Esophagus muscularis mucosa (tissue), 4 donors: ENCODE measurements around the gene HOXD1.

Experiments
- EP300 ChIP-seq: sonication (generic); formaldehyde crosslinking; IDR thresholded peaks from one replicate; pipeline ENCODE4 v1.6.1; 2017; ENCODE audit warnings: antibody characterized with exemption
- POLR2A ChIP-seq: fragments of 450-650 bp; IDR thresholded peaks from one replicate; pipeline ENCODE4 v1.6.1; 2017; ENCODE audit warnings: antibody characterized with exemption, moderate library complexity, mild to moderate bottlenecking, low read depth
- POLR2AphosphoS5 ChIP-seq, 2 donors: sonication (generic); formaldehyde crosslinking; IDR thresholded peaks; one replicate each; pipeline ENCODE4 v1.6.1; 2017; ENCODE audit warnings: antibody characterized with exemption in 2 of 2
- TF ChIP-seq, protein P1 (sequence below), 3 experiments: fragments of 200-600 bp in 2 of 3; fragments of 450-650 bp in 1 of 3; sonication (generic) in 2 of 3; IDR thresholded peaks; one replicate each; pipeline ENCODE4 v1.5.1; 2017 to 2019; ENCODE audit warnings: antibody characterized with exemption in 3 of 3, mild to moderate bottlenecking in 2 of 3, moderate library complexity in 1 of 3

- TF ChIP-seq, protein P1, sequence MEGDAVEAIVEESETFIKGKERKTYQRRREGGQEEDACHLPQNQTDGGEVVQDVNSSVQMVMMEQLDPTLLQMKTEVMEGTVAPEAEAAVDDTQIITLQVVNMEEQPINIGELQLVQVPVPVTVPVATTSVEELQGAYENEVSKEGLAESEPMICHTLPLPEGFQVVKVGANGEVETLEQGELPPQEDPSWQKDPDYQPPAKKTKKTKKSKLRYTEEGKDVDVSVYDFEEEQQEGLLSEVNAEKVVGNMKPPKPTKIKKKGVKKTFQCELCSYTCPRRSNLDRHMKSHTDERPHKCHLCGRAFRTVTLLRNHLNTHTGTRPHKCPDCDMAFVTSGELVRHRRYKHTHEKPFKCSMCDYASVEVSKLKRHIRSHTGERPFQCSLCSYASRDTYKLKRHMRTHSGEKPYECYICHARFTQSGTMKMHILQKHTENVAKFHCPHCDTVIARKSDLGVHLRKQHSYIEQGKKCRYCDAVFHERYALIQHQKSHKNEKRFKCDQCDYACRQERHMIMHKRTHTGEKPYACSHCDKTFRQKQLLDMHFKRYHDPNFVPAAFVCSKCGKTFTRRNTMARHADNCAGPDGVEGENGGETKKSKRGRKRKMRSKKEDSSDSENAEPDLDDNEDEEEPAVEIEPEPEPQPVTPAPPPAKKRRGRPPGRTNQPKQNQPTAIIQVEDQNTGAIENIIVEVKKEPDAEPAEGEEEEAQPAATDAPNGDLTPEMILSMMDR (IDR thresholded peaks at IDR 0.05) = no peak
- TF ChIP-seq POLR2A (no peak), EP300 (no peak), POLR2AphosphoS5 (IDR thresholded peaks at IDR 0.05) (no peak)
Observed at GRCh38 chr2:176187200-176187898, 1.1 kb upstream of the HOXD1 start.
